T-helper 22 cell (primary cell): ENCODE data around the gene MICA.
"Not testable (repeated sequence)": the region's sequence is repeated elsewhere in the genome, so short reads cannot be mapped to it uniquely, and the experiment has no call there.

ENCODE experiments used
- DNase-seq: peaks from one replicate; pipeline ENCODE4 v3.0.0-alpha.2; 2020; ENCODE audit warnings: low read depth

Gene MICA

GRCh38 chr6:31383149-31383548, 20.2 kb upstream of the MICA start:
- DNase-seq: no peak

DNA sequence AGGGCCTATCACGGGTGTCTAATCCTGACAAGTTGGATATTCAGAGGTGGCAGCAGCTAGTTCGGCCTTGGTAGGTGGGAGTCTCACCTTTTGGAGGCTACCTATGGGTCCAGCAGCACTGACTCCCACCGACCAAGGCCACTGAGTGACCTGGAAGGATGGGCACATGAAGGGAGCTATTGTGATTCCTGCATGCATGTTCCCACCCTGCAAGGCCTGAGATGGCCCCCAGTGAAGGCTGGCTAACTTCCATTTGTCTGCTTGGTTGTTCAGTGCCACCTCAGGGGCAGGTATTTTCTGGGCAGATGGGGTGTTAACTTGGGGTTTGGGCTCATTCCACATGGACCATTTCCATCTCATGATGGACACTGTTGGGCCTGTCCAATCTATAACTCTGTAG, 18.4 kb upstream of the MICA start:
- no peak for DNase-seq

- DNase-seq: no peak
These were observed 17.3 kb upstream of the MICA start for GRCh38 chr6:31386099-31386498.

GRCh38 chr6:31386977-31387376, 16.4 kb upstream of the MICA start:
- DNase-seq: no peak

DNA sequence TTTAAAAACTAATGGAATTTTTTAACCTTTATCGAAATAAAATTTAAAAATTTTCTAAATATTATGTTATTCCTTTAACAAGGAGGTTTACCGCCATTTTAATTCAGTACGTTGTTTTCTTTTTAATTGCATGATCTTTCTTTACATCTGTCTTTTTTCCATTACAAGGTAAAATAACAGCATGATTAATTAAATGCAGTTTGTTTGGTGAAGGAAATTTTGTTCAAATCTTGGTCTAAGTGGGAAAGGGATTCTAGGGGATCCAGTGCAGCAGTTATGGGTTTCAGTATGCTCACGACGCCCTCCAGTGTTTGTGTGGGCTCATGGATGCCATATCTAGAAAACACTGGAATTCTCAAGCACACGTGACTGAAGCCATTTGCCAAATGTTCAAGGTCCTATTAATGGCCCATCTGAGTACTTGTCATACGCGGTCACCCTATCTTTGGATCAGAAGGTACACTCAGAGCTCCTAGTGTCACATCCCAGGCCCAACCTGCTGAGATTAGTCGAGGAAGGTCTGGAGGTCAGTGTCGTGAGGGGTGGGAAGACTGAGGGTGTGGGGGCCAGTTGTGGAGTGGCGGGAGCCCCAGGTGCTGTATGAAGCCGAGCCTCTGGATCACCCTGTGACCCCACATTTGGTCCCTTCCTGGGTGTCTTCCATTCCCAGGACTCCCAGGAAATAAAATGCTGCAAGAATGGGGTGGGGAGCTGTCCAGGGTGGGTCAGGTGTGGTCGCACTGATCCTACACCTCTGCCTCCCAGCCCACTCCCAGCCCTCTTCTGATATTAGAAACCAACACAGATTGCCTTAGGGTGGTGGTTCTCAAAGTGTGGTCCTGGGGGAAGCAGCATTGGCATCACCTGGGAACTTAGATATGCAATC, 14.2 kb upstream of the MICA start:
- not testable (repeated sequence) for DNase-seq

GRCh38 chr6:31389802-31390132, 13.6 kb upstream of the MICA start:
- DNase-seq: not testable (repeated sequence)

DNA sequence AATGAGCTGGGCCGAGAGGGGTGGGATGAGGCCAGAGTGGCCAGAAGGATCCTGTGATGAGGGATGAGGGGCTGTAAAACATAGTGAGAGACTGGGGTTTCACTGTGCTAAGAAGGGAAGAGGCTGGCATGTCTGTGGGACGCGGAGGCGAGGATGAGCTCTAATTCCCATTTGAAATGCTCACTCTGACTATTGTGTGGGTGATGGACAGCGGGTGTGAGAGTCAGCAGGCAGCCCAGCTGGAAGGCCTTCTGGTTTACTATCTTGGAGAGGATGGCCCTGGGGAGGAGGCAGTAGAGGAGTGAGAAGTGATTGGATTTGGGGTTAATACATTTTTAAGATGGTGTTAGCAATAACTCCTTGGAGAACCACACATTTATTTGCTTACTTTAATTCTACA, 9.5 kb upstream of the MICA start:
- DNase-seq: no peak

DNA sequence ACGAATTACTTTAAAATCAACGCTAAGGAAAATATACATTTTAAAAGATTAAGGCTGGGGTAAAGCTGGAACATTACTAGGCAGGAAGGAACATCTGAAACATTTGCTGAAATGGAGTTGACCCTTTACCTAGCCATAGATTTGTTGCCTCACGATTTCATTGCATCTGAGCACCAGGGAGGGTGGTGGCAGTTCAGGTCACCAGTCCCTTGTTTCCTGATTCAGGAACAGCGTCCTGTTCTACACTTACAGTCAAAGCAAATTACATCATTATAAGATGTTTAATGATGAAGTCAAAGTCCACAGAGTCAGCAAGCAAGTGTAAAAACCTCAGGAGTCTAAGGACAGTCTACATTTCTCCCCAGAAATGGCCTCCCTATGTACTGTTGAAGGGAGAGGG, 9.0 kb upstream of the MICA start:
- DNase-seq: no peak

DNA sequence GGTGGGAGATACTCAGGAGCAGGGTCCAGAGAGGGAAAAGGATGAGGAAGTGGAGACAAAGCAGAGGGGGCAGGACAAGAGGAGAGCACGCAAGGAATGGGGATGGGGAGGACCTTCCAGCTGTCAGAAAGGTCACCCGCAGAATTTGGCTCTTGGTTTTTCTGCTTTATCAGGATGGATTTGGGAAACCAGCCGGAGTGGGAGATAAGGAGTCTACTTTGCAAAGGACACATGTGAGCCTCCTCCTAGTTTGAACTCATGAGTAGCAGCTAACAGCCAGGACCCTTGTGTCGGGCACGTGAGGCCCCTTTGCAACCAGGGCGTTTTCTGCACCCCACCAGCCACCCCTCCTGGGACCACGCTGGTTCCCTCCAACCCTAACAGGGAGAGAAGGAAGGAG, 7.6 kb upstream of the MICA start:
- no peak for DNase-seq

DNA sequence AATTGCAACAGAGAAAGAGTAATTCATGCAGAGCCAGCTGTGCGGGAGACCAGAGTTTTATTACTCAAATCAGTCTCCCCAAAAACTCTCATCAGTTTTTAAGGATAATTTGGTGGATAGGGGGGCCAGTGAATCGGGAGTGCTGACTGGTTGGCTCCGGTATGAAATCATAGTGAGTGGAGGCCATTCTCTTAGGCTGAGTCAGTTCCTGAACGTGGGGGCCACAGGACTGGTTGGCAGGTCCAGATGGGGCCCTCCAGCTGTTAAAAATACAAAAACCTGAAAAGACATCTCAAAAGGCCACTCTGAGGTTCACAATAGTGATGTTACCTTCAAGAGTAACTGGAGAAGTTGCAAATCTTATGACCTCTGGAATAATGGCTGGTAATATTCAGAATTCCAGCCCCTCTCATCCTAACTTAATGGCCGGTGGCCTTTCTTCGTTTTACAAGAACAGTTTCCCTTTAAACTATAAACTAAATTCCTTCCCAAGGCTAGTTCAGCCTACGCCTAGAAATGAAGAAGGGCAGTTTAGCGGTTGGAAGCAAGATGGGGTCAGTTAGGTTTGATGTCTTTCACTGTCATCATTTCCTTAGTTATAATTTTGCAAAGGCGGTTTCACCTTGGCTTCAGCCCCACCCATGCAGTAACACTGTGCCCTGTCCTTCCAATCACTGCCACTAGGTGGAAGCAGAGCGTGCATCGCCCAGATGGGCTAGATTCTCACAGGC, 6.8 kb upstream of the MICA start:
- peak; percentile 58 for DNase-seq

DNA sequence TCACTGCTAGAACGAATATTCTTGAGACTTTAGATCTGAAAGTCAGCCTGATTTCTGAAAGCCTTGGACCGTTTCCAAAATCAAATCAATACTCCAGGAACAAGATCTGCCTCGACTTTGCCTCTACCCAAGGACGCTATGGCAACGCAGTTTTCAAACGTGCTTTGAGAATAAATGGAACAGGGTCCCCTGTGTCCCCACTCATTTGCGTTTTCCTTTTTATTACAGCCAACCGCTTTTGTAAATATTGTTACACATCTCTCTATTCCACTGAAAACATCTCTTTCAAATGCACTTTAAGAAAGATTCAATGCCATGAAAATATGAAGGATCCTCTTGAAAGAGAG, 6.3 kb upstream of the MICA start:
- DNase-seq: not testable (repeated sequence)

DNA sequence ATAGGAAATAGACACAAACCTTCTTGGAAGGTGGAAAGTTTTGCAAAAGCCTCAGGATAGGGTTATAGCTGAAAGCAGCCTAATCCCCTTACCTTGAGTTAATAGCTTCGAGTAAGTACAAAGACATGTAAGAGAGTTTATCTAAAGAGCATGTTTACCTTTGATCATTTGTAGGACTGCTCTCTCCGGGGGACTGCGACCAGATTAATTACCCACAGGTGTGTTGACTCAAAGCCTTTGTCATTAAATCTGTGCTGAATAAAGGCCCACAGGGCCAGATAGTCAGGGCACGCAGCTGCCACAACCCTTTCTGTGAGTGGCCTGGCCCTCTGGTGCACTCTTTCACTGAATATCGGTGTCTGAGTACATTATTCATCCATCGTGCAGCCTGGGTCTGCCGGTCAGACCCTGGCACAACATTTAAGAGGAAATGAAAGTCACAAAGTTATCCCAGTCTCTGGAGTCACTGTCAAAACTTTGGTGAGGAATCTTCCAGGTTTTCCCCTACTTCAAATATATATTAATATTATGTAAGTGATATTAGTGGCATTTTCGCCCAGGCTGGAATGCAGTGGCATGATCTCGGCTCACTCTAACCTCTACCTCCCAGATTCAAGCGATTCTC, 5.4 kb upstream of the MICA start:
- DNase-seq: no peak

- peak; percentile 52 for DNase-seq
These were observed 3.6 kb upstream of the MICA start for GRCh38 chr6:31399589-31400466.

DNA sequence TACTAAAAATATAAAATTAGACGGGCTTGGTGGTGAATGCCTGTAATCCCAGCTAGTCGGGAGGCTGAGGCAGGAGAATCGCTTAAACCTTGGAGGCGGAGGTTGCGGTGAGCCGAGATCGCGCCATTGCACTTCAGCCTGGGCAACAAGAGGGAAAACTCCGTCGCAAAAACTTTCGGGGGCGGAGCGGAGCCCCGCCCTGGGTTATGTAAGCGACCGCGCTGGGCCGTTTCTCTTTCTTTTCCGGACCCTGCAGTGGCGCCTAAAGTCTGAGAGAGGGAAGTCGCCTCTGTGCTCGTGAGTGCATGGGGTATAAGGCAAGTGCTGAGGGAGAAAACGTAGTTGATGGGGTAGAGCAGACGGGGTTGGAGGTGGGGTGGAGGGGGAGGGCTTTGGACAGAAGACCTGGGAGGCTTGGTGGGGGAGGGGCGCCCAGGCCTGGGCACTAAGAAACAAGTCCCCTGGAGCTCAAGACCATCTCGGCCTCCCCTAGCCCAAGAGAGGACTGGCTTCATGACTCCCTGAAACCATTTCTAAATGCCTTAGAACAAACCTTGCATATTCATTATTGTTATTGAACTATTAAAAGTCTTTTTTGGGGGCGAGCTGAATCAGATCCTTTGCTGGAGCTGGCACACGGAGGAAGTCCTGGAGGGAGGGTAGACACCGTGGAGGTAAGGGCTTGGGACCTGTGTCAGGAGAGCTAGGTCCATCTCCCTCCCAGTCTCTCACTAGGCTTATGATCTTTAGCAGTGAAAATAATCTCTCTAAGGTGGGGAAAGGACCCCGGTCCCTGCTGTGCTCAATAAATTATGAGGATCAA, 2.7 kb upstream of the MICA start:
- DNase-seq: peak; percentile 71

DNA sequence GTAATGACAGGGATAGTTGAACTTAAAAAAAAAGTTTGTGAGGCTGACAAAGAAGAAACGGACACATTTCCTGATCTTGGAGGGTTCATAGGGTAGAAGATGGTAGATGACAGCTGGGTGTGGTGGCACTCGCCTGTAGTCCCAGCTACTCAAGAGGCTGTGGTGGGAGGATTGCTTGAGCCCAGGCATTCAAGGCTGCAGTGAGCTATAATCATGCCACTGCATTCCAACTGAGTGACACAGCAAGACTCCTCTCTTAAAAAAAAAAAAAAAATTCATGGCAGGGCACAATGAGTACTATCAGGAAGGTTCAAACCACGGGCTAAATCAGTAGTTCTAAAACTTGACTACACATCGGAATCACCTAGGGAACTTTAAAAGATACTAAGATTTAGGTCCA, 2.0 kb upstream of the MICA start:
- no peak for DNase-seq

GRCh38 chr6:31402324-31403282, 792 bp upstream of the MICA start:
- peak; percentile 18 for DNase-seq

- not testable (repeated sequence) for DNase-seq
These were observed 618 bp downstream of the MICA start for GRCh38 chr6:31404061-31404364.

DNA sequence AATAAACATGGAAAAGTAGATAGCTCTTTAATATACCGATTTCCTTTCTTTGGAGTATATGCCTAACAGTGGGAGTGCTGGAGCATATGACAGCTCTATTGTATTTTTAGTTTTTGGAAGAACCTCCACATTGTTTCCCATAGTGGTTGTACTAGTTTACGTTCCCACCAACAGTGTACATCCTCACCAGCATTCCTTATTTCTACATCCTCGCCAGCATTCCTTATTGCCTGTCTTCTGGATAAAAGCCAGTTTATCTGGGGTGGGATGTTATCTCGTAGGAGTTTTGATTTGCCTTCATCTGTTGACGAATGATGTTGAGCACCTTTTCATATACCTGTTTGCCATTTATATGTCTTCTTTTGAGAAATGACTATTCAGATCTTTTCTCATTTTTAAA, 2.6 kb downstream of the MICA start:
- no peak for DNase-seq

- DNase-seq: no peak
These were observed 4.3 kb downstream of the MICA start for GRCh38 chr6:31407699-31408098.

GRCh38 chr6:31412506-31412905, 9.1 kb downstream of the MICA start:
- no peak for DNase-seq
